ENCODE results near the gene CNKSR3.

- TF ChIP-seq TEAD4 (IDR thresholded peaks at IDR 0.05), result no peak
- TF ChIP-seq MAX (IDR thresholded peaks at IDR 0.05), result no peak
- TF ChIP-seq REST (IDR thresholded peaks at IDR 0.05; ENCODE audit: low read depth), result no peak
- no peak for TF ChIP-seq FOXM1 (IDR thresholded peaks at IDR 0.05; ENCODE audit: borderline replicate concordance, low read depth)
- TF ChIP-seq CEBPB (IDR thresholded peaks at IDR 0.05), result no peak
- TF ChIP-seq ZBTB7A (IDR thresholded peaks at IDR 0.05; ENCODE audit: low read depth), result no peak
- TF ChIP-seq RAD21 (IDR thresholded peaks at IDR 0.05; ENCODE audit: low read depth), result no peak
- TF ChIP-seq EP300 (IDR thresholded peaks at IDR 0.05; ENCODE audit: borderline replicate concordance), result no peak
- TF ChIP-seq TCF12 (IDR thresholded peaks at IDR 0.05; ENCODE audit: low read depth), result no peak
- no peak for TF ChIP-seq TAF1 (IDR thresholded peaks at IDR 0.05; ENCODE audit: low read depth)
- no peak for TF ChIP-seq CREB1 (IDR thresholded peaks at IDR 0.05; ENCODE audit: low read depth)
- no peak for TF ChIP-seq YY1 (IDR thresholded peaks at IDR 0.05; ENCODE audit: low read depth)
- no peak for TF ChIP-seq NFIC (IDR thresholded peaks at IDR 0.05)
- no peak for TF ChIP-seq EGR1 (IDR thresholded peaks at IDR 0.05)
These were observed 44.3 kb downstream of the CNKSR3 start for GRCh38 chr6:154466139-154466538.
